Mesenchymal stem cell (in vitro differentiated cells and primary cell): ENCODE results near the gene KCNK4.

ENCODE experiments used
- DNase-seq: peaks from one replicate; pipeline ENCODE4 v3.0.0-alpha.2; 2013
- H2AFZ ChIP-seq: one replicate; pipeline ENCODE4 v1.6.1; 2013; ENCODE audit warnings: low read depth, mild to moderate bottlenecking, control low read depth, inconsistent platforms, low read length, moderate library complexity
- H2AK5ac ChIP-seq: 2 replicates; pipeline ENCODE4 v1.6.1; 2013; ENCODE audit warnings: low read length, moderate library complexity, mild to moderate bottlenecking, inconsistent platforms; ENCODE audit not compliant: severe bottlenecking
- H2BK120ac ChIP-seq: one replicate; pipeline ENCODE4 v1.6.1; 2013; ENCODE audit warnings: low read depth, mild to moderate bottlenecking, inconsistent platforms, low read length, moderate library complexity
- H2BK12ac ChIP-seq, 2 experiments: one replicate each; pipeline ENCODE4 v1.6.1; 2013; ENCODE audit warnings: inconsistent platforms in 2 of 2, low read length in 2 of 2, mild to moderate bottlenecking in 2 of 2, moderate library complexity in 2 of 2, control low read depth in 1 of 2
- H2BK15ac ChIP-seq: one replicate; pipeline ENCODE4 v1.6.1; 2013; ENCODE audit warnings: mild to moderate bottlenecking, low read depth, inconsistent platforms; ENCODE audit not compliant: poor library complexity, severe bottlenecking
- H2BK5ac ChIP-seq: 2 replicates; pipeline ENCODE4 v1.6.1; 2013; ENCODE audit warnings: low read depth, mild to moderate bottlenecking, low read length, control low read depth, inconsistent platforms; ENCODE audit not compliant: poor library complexity, severe bottlenecking
- H3K14ac ChIP-seq, 2 experiments: one replicate each; pipeline ENCODE4 v1.6.1; 2013; ENCODE audit warnings: inconsistent platforms in 2 of 2, low read length in 2 of 2, control low read depth in 1 of 2, mild to moderate bottlenecking in 1 of 2, moderate library complexity in 1 of 2
- H3K18ac ChIP-seq, 2 experiments: one replicate each; pipeline ENCODE4 v1.6.1; 2013; ENCODE audit warnings: inconsistent platforms in 2 of 2, low read length in 2 of 2, control low read depth in 1 of 2, low read depth in 1 of 2, mild to moderate bottlenecking in 1 of 2
- H3K23ac ChIP-seq, 2 experiments: one replicate each; pipeline ENCODE4 v1.6.1; 2013; ENCODE audit warnings: inconsistent platforms in 2 of 2, low read length in 2 of 2, mild to moderate bottlenecking in 2 of 2, moderate library complexity in 2 of 2, control low read depth in 1 of 2
- H3K27ac ChIP-seq: 2 replicates; pipeline ENCODE4 v1.5.1; 2013; ENCODE audit warnings: mild to moderate bottlenecking, moderate library complexity, low read length, control low read depth, inconsistent platforms; ENCODE audit not compliant: poor library complexity, severe bottlenecking
- H3K27me3 ChIP-seq, 2 experiments: 2 replicates each; pipeline versions ENCODE4 v1.6.1 to v1.7.0; 2013; ENCODE audit warnings: low read length in 2 of 2, mild to moderate bottlenecking in 2 of 2, moderate library complexity in 2 of 2, control low read depth in 1 of 2, inconsistent platforms in 1 of 2; ENCODE audit not compliant: control insufficient read depth in 1 of 2, insufficient read depth in 1 of 2
- H3K36me3 ChIP-seq, 2 experiments: 2 replicates each; pipeline versions ENCODE4 v1.6.1 to v1.7.0; 2013; ENCODE audit warnings: low read length in 2 of 2, control low read depth in 1 of 2, inconsistent platforms in 1 of 2, low read depth in 1 of 2, mild to moderate bottlenecking in 1 of 2; ENCODE audit not compliant: insufficient read depth in 2 of 2, control insufficient read depth in 1 of 2
- H3K4ac ChIP-seq, 2 experiments: one replicate each; pipeline ENCODE4 v1.6.1; 2013; ENCODE audit warnings: inconsistent platforms in 2 of 2, low read length in 2 of 2, mild to moderate bottlenecking in 2 of 2, moderate library complexity in 2 of 2, control low read depth in 1 of 2, low read depth in 1 of 2
- H3K4me1 ChIP-seq: 2 replicates; pipeline ENCODE4 v1.6.1; 2013; ENCODE audit warnings: low read depth, low read length, control low read depth; ENCODE audit not compliant: control insufficient read depth, insufficient read depth
- H3K4me2 ChIP-seq: 2 replicates; pipeline ENCODE4 v1.6.1; 2013; ENCODE audit warnings: low read length, mild to moderate bottlenecking, inconsistent platforms; ENCODE audit not compliant: poor library complexity, severe bottlenecking
- H3K4me3 ChIP-seq, 2 experiments: 2 replicates each; pipeline versions ENCODE4 v1.5.1 to v1.7.0; 2013; ENCODE audit warnings: low read length in 2 of 2, mild to moderate bottlenecking in 2 of 2, control low read depth in 1 of 2, low read depth in 1 of 2; ENCODE audit not compliant: insufficient read depth in 1 of 2
- H3K79me1 ChIP-seq: replicated peaks from 2 replicates; pipeline ENCODE4 v1.6.1; 2013; ENCODE audit warnings: mild to moderate bottlenecking, control low read depth, low read length, inconsistent platforms; ENCODE audit not compliant: poor library complexity, severe bottlenecking
- H3K9ac ChIP-seq: 2 replicates; pipeline ENCODE4 v1.7.0; 2013; ENCODE audit warnings: mild to moderate bottlenecking, low read length, moderate library complexity
- H3K9me3 ChIP-seq: 2 replicates; pipeline ENCODE4 v1.7.0; 2013; ENCODE audit warnings: mild to moderate bottlenecking, low read length; ENCODE audit not compliant: control insufficient read depth
- H4K8ac ChIP-seq: one replicate; pipeline ENCODE4 v1.6.1; 2013; ENCODE audit warnings: inconsistent platforms, mild to moderate bottlenecking, low read length, moderate library complexity
- H4K91ac ChIP-seq: one replicate; pipeline ENCODE4 v1.6.1; 2013; ENCODE audit warnings: mild to moderate bottlenecking, low read length, inconsistent platforms
- WGBS: methylation state at CpG from one replicate; pipeline ENCODE4 v1.1.7; 2013; ENCODE audit warnings: mixed read lengths; 5-methylcytosine and 5-hydroxymethylcytosine counted together

Gene KCNK4

DNA sequence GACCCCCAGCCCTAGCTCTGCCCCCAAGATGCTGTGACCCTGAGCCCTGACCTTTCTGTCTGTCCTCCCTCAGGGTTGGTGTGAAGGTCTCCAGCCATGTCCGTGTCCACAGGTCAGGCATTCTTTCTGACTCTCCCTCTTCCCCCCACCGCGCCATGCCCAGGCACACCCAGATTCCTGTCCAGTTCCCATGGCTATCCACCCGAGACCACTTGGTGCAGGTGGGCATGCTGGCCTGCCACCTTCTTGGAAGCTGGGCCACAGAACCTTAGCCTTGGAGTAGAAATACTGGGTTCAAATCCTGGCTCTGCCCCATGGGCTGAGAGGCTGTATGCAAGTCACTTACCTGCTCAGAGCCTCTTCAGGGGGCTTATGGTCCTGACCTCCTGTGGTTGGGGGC is 42.1 kb upstream of the KCNK4 start:
- Histone ChIP-seq H3K23ac (no peak overlapping the region), H3K4me3 (no peak overlapping the region), H4K91ac (peak overlapping the region; percentile 37), H3K9me3 (no peaks in the 10 kb centered on the region), H2AFZ (no peak overlapping the region), H3K18ac (no peak overlapping the region), H4K8ac (no peak overlapping the region), H2BK120ac (no peak overlapping the region), H2AK5ac (no peak overlapping the region), H3K27ac (no peak overlapping the region), H2BK5ac (no peak overlapping the region), H2BK12ac (no peak overlapping the region), H3K79me1 (peaks cover 12% of the 10 kb centered on the region), H3K4me2 (no peak overlapping the region), H3K4me1 (peaks cover 43% of the 10 kb centered on the region), H3K9ac (peak overlapping the region; percentile 15), H3K4ac (no peak overlapping the region), H3K14ac (no peak overlapping the region), H3K36me3 (peaks cover 4 to 12% of the 10 kb centered on the region in 2 experiments), H2BK15ac (no peak overlapping the region), H3K27me3 (no peaks in the 10 kb centered on the region)
- 96% methylated on average over 4 of the region's 4 CpGs for WGBS
- no peak for DNase-seq

DNA sequence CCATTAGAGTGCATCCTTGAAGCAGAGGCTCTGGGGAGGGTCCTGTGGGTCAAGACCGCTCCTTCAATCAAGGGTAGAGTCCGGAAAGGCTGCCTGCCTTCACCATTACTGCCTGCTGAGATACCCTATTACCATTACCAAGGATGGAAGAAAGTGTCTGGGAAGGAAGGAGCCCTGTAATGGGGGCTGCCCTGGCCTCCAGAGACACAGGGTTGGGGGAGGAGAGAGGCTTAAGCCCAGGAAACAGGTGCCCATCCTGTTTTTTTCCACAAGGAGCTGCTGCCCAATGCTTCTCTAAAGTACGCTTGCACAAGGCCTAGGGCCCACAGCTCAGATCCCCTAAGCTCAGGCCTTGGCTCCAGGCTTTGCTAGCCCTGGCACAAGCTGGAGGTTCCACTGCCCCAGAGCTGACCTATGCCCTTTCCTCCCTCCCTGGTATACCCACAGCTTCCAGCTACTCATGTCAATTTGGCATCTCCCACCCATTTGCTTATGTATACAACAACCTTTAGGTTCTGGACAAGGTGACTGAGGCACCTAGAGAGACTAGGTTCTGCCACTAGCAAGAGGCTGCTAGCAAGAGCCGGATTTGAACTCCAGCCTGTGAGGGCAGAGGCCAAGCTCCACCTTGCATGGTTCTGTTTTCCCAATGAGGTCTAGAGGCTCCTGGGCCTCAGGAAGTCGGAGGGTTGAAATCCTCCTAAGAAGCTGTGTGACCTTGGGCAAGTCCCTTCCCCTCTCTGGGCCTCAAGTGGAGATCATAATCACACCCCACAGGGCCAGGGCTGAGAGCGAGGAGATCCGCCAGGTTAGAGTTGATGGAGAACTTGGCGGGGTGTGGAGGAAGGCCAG is 41.3 kb upstream of the KCNK4 start:
- 73% methylated on average over 6 of the region's 8 CpGs for WGBS

DNA sequence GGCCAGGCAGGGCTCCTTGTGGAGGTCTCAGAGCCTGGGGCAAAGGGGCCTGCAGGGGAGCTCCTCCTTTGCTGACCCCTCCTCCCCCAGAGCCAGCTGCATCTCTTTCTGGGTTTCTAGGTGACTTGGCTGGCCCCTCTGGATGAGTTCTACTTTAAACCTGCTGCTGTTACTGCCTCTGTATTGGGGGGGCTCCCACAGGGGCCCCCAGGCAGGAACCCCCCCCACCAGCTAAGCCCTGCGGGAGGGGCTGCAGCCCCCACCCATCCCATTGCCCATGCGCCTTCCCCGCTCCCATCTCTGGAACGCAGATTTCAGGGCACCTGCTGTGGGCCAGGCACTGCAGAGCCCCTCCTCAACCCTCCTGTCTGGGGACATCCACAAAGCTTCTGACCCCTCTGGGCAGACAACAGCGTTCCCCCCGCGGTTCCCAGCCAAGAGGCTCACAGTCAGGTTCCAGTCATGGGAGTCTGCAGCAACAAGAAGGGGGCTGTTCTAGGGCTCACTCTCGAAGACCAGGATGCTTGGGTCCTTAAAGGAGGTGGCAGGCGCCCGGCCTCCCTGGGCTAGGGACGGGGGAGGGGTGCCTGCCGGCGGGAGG is 40.6 kb upstream of the KCNK4 start:
- peak overlapping the region; percentile 95 for H3K4me2 ChIP-seq
- H3K4me3 ChIP-seq: peak overlapping the region; percentile 64 to 77
- peak overlapping the region in 1 of 2 experiments; percentile 43 for H3K4ac ChIP-seq
- H3K79me1 ChIP-seq: peaks cover 23% of the 10 kb centered on the region
- H3K18ac ChIP-seq: peak overlapping the region; percentile 18 to 67
- H3K9ac ChIP-seq: peak overlapping the region; percentile 76
- no peak overlapping the region for H2BK120ac ChIP-seq
- H2BK15ac ChIP-seq: peak overlapping the region; percentile 60
- H4K8ac ChIP-seq: peak overlapping the region; percentile 93
- peaks cover 9 to 17% of the 10 kb centered on the region in 2 experiments for H3K36me3 ChIP-seq
- 12% methylated on average over 13 of the region's 13 CpGs for WGBS
- H2BK12ac ChIP-seq: no peak overlapping the region
- no peaks in the 10 kb centered on the region for H3K9me3 ChIP-seq
- H3K27me3 ChIP-seq: no peaks in the 10 kb centered on the region
- H2AFZ ChIP-seq: peak overlapping the region; percentile 89
- H3K4me1 ChIP-seq: peaks cover 37% of the 10 kb centered on the region
- no peak overlapping the region for H2AK5ac ChIP-seq
- H3K27ac ChIP-seq: no peak overlapping the region
- peak overlapping the region in 1 of 2 experiments; percentile 27 for H3K14ac ChIP-seq
- H4K91ac ChIP-seq: peak overlapping the region; percentile 61
- H3K23ac ChIP-seq: no peak overlapping the region
- peak; percentile 43 for DNase-seq
- H2BK5ac ChIP-seq: no peak overlapping the region

More for the DNA sequence above, 41.3 kb upstream of the KCNK4 start:
- H3K4me1 ChIP-seq: peaks cover 44% of the 10 kb centered on the region
- no peak overlapping the region for H4K8ac ChIP-seq
- no peak overlapping the region for H3K4me3 ChIP-seq
- no peak for DNase-seq
- no peak overlapping the region for H3K18ac ChIP-seq
- no peak overlapping the region for H2BK5ac ChIP-seq
- H2AFZ ChIP-seq: no peak overlapping the region
- H2AK5ac ChIP-seq: no peak overlapping the region
- no peak overlapping the region for H3K14ac ChIP-seq
- no peak overlapping the region for H4K91ac ChIP-seq
- H3K9me3 ChIP-seq: no peaks in the 10 kb centered on the region
- no peak overlapping the region for H3K9ac ChIP-seq
- no peak overlapping the region for H3K27ac ChIP-seq
- no peak overlapping the region for H2BK12ac ChIP-seq
- H3K79me1 ChIP-seq: peaks cover 18% of the 10 kb centered on the region
- H3K23ac ChIP-seq: no peak overlapping the region
- H3K4ac ChIP-seq: no peak overlapping the region
- H3K4me2 ChIP-seq: no peak overlapping the region
- no peak overlapping the region for H2BK120ac ChIP-seq
- peaks cover 3 to 16% of the 10 kb centered on the region in 2 experiments for H3K36me3 ChIP-seq
- no peak overlapping the region for H2BK15ac ChIP-seq
- no peaks in the 10 kb centered on the region for H3K27me3 ChIP-seq
